ENCODE results near the gene ZFR. TPM values are rescaled to one million over a fixed set of nuclear protein-coding genes. Genes with fewer than 3 reads are reported as not detected.

The ZFR gene
- total and polyA plus RNA-seq, 8 donors, result 47.1 to 116 (median 103) TPM

DNA sequence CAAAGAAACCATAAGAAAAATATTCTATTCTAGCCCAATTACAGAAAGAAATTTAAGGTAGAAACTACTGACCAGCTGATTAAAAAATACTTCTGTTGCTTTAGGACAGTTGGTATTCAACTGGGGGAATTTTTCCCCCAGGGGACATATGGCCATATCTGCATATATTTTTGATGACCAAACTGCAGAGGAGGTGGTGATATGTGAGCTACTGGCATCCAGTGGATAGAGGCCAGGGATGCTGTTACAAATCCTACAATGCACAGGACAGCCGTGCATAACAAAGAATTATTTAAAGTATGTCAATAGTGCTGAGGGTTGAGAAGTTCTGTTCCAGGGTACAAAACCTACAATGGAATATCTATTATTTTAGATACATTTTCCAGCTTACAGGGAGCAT lies 24.0 kb downstream of the ZFR start:
- Histone ChIP-seq H3K4me1 (peaks cover 0 to 22% of the 10 kb centered on the region in 2 donors), H3K36me3 (peaks cover 0 to 41% of the 10 kb centered on the region in 2 donors), H3K9me3 (no peaks in the 10 kb centered on the region), H3K27me3 (no peaks in the 10 kb centered on the region), H3K27ac (no peak overlapping the region), H3K4me3 (no peak overlapping the region)
- no peak for ATAC-seq
- DNase-seq, result no peak
- intact Hi-C loops (cut with DNase I), result no loop called here
- TF ChIP-seq, protein P1, sequence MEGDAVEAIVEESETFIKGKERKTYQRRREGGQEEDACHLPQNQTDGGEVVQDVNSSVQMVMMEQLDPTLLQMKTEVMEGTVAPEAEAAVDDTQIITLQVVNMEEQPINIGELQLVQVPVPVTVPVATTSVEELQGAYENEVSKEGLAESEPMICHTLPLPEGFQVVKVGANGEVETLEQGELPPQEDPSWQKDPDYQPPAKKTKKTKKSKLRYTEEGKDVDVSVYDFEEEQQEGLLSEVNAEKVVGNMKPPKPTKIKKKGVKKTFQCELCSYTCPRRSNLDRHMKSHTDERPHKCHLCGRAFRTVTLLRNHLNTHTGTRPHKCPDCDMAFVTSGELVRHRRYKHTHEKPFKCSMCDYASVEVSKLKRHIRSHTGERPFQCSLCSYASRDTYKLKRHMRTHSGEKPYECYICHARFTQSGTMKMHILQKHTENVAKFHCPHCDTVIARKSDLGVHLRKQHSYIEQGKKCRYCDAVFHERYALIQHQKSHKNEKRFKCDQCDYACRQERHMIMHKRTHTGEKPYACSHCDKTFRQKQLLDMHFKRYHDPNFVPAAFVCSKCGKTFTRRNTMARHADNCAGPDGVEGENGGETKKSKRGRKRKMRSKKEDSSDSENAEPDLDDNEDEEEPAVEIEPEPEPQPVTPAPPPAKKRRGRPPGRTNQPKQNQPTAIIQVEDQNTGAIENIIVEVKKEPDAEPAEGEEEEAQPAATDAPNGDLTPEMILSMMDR (IDR thresholded peaks at IDR 0.05), result no peak

GRCh38 chr5:32419791-32420190 lies 24.7 kb downstream of the ZFR start:
- ATAC-seq (no peak), DNase-seq (peak in 1 of 4 donors; percentile 10)
- Histone ChIP-seq H3K9me3 (no peaks in the 10 kb centered on the region), H3K4me1 (peaks cover 0 to 22% of the 10 kb centered on the region in 2 donors), H3K27ac (no peak overlapping the region), H3K4me3 (no peak overlapping the region), H3K36me3 (peaks cover 2 to 47% of the 10 kb centered on the region in 2 donors), H3K27me3 (no peaks in the 10 kb centered on the region)
- TF ChIP-seq, protein P1 (IDR thresholded peaks at IDR 0.05), result no peak
- intact Hi-C loops (cut with DNase I), result no loop called here

- intact Hi-C loops (cut with DNase I), result no loop called here
- TF ChIP-seq, protein P1 (IDR thresholded peaks at IDR 0.05), result no peak
- H3K9me3 ChIP-seq, result no peaks in the 10 kb centered on the region
- H3K27ac ChIP-seq, result no peak overlapping the region
- H3K27me3 ChIP-seq, result no peaks in the 10 kb centered on the region
- DNase-seq (no peak), ATAC-seq (no peak)
- H3K36me3 ChIP-seq, result peaks cover 6 to 89% of the 10 kb centered on the region in 2 donors
- no peak overlapping the region for H3K4me3 ChIP-seq
- H3K4me1 ChIP-seq, result peaks cover 0 to 5% of the 10 kb centered on the region in 2 donors
Observed at GRCh38 chr5:32413466-32414263, 30.9 kb downstream of the ZFR start.

GRCh38 chr5:32410630-32411029 lies 33.9 kb downstream of the ZFR start:
- intact Hi-C loops (cut with DNase I), result no loop called here

DNA sequence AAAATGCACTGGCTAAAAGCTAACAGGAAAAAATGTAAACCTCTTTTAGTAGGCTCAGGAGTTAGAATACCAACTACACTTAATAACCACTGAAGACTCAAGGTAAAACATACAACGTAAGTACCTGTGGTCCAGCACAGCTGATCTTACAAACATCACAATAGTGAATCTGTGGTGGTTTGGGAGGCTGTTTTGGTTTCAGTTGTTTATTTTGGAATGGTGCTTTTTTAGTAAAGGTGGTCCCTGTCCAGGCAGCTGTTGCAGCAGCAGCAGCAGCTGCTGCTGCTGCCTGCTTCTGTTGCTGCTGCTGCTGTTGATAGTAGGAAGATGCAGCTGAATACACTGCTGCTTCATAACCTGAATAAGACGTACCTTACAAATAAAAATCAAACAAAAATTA lies 37.9 kb downstream of the ZFR start:
- H3K36me3 ChIP-seq, result peaks cover 0 to 93% of the 10 kb centered on the region in 2 donors
- TF ChIP-seq, protein P1 (IDR thresholded peaks at IDR 0.05), result no peak
- H3K27ac ChIP-seq, result no peak overlapping the region
- ATAC-seq (no peak), DNase-seq (no peak)
- no peaks in the 10 kb centered on the region for H3K27me3 ChIP-seq
- intact Hi-C loops (cut with DNase I), result no loop called here
- no peaks in the 10 kb centered on the region for H3K9me3 ChIP-seq
- no peak overlapping the region for H3K4me3 ChIP-seq
- H3K4me1 ChIP-seq, result no peaks in the 10 kb centered on the region

More at GRCh38 chr5:32410630-32411029, 33.9 kb downstream of the ZFR start:
- H3K4me3 ChIP-seq, result no peak overlapping the region
- no peaks in the 10 kb centered on the region for H3K27me3 ChIP-seq
- ATAC-seq, result no peak
- TF ChIP-seq, protein P1 (IDR thresholded peaks at IDR 0.05), result no peak
- H3K4me1 ChIP-seq, result peaks cover 0 to 5% of the 10 kb centered on the region in 2 donors
- no peak overlapping the region for H3K27ac ChIP-seq
- no peaks in the 10 kb centered on the region for H3K9me3 ChIP-seq
- peaks cover 6 to 91% of the 10 kb centered on the region in 2 donors for H3K36me3 ChIP-seq
- no peak for DNase-seq

Measured in left lung (tissue), 10 donors.